Subcutaneous abdominal adipose tissue (tissue), 5 donors: ENCODE measurements around the gene SCUBE1.
A peak's percentile ranks its signal among the peaks of the same experiment; 100 is the strongest.

Experiments
- H3K27ac ChIP-seq: one replicate; pipeline ENCODE4 v1.7.0; 2013; ENCODE audit warnings: low read depth, mild to moderate bottlenecking, inconsistent platforms, low read length, moderate library complexity
- H3K27me3 ChIP-seq, 5 donors: one replicate each; pipeline ENCODE4 v1.7.0; 2013; ENCODE audit warnings: low read length in 5 of 5, inconsistent platforms in 1 of 5; ENCODE audit not compliant: control insufficient read depth in 5 of 5, insufficient read depth in 4 of 5
- H3K36me3 ChIP-seq, 5 donors: one replicate each; pipeline ENCODE4 v1.7.0; 2013; ENCODE audit warnings: low read length in 5 of 5; ENCODE audit not compliant: control insufficient read depth in 5 of 5, insufficient read depth in 5 of 5
- H3K4me1 ChIP-seq, 5 donors: one replicate each; pipeline ENCODE4 v1.7.0; 2013; ENCODE audit warnings: low read length in 5 of 5, mild to moderate bottlenecking in 3 of 5, moderate library complexity in 1 of 5; ENCODE audit not compliant: control insufficient read depth in 5 of 5, insufficient read depth in 5 of 5
- H3K4me3 ChIP-seq, 5 donors: one replicate each; pipeline ENCODE4 v1.7.0; 2013; ENCODE audit warnings: low read length in 5 of 5, low read depth in 1 of 5
- H3K9ac ChIP-seq, 5 donors: one replicate each; pipeline ENCODE4 v1.7.0; 2013; ENCODE audit warnings: low read length in 5 of 5, mild to moderate bottlenecking in 4 of 5, moderate library complexity in 3 of 5
- H3K9me3 ChIP-seq, 5 donors: one replicate each; pipeline ENCODE4 v1.7.0; 2013; ENCODE audit warnings: low read length in 5 of 5; ENCODE audit not compliant: control insufficient read depth in 5 of 5
- donor health status: healthy.
- donor health status: healthy.
- donor health status: healthy.
- donor health status: healthy.
- donor health status: healthy.

SCUBE1 gene

DNA sequence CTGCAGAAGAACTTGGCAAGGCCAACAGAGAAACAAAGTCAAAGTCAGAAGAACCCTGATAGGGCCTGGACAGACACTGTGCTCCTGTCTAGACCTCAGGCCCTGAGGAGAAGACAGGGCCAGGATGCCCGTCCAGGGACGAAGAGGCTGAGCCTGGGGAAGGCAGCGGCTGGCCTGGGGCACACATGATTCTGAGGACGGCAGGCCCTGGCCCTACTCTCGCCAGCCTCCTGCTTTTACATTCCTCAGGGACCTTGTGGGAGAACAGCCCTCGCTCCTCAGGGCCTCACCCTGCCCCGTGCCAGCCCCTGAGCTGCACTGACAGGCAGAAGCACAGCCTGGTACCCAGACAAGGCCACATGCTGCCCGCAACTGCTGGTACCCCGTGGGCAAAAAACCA lies 112.6 kb downstream of the SCUBE1 start:
- H3K27ac ChIP-seq = no peak overlapping the region
- H3K36me3 ChIP-seq = no peaks in the 10 kb centered on the region
- peaks cover 21 to 29% (median 23%) of the 10 kb centered on the region in 5 donors for H3K27me3 ChIP-seq
- peaks cover 0 to 6% (median 0%) of the 10 kb centered on the region in 5 donors for H3K4me1 ChIP-seq
- no peak overlapping the region for H3K4me3 ChIP-seq
- H3K9ac ChIP-seq = no peak overlapping the region
- H3K9me3 ChIP-seq = no peaks in the 10 kb centered on the region

- no peak overlapping the region for H3K27ac ChIP-seq
- H3K27me3 ChIP-seq = peaks cover 14 to 29% (median 23%) of the 10 kb centered on the region in 5 donors
- peaks cover 0 to 6% (median 0%) of the 10 kb centered on the region in 5 donors for H3K4me1 ChIP-seq
- H3K9ac ChIP-seq = no peak overlapping the region
- no peak overlapping the region for H3K4me3 ChIP-seq
- no peaks in the 10 kb centered on the region for H3K36me3 ChIP-seq
- no peaks in the 10 kb centered on the region for H3K9me3 ChIP-seq
These were observed 114.3 kb downstream of the SCUBE1 start for GRCh38 chr22:43228863-43229262.

- H3K27ac ChIP-seq = no peak overlapping the region
- H3K36me3 ChIP-seq = no peaks in the 10 kb centered on the region
- no peaks in the 10 kb centered on the region for H3K9me3 ChIP-seq
- H3K9ac ChIP-seq = no peak overlapping the region
- peaks cover 0 to 6% (median 0%) of the 10 kb centered on the region in 5 donors for H3K4me1 ChIP-seq
- H3K4me3 ChIP-seq = no peak overlapping the region
- peaks cover 14 to 29% (median 23%) of the 10 kb centered on the region in 5 donors for H3K27me3 ChIP-seq
These were observed 114.8 kb downstream of the SCUBE1 start for GRCh38 chr22:43228330-43228729.

- Histone ChIP-seq H3K36me3 (no peaks in the 10 kb centered on the region), H3K9me3 (no peaks in the 10 kb centered on the region), H3K4me1 (peaks cover 0 to 13% (median 6%) of the 10 kb centered on the region in 5 donors), H3K27ac (no peak overlapping the region), H3K9ac (no peak overlapping the region), H3K27me3 (peaks cover 14 to 26% (median 18%) of the 10 kb centered on the region in 5 donors), H3K4me3 (no peak overlapping the region)
These were observed 115.9 kb downstream of the SCUBE1 start for GRCh38 chr22:43227239-43227630.

DNA sequence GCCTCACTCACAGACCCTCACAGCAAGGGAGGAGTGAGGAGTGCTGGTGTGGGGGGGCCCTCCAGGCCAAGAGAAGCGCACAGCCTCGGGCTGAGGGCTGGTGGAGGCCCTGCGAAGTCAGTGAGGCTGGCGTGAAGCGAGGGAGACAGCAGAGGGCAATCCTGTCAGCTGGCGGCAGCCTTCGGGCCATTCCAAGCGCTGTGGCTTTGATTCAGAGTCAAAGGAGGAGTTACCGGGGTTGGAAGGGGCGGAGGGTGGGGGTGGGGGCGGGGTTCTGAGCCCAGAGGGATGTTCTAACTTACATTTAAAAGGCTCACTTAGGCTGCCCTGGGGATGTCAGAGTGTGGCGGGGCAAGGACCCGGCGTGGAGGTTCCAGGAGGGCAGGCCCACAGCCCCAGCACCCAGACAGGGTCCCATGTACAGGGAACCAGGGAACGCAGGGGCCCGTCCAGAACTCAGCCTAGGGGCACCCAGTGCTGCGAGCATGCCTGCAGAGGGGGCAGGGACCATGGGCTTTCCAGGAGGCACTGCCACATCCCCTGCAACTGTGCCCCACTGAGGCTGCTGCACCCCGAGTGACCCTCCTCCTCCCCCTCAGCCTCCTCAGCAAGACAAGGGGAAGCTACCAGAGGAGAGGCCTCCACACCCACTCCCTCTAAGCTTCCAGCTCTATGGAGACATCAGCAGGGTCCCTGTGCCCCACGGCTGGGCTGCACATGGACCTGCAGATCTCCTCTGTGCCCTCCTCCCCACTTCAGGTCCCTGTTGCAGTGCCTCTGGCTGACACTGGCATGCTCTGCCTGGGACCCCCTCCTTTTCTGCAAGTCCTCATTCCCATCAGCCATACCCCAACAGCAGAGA lies 116.6 kb downstream of the SCUBE1 start:
- Histone ChIP-seq H3K9ac (no peak overlapping the region), H3K27ac (no peak overlapping the region), H3K4me1 (peaks cover 0 to 17% (median 9%) of the 10 kb centered on the region in 5 donors), H3K4me3 (no peak overlapping the region), H3K27me3 (peaks cover 10 to 21% (median 15%) of the 10 kb centered on the region in 5 donors), H3K9me3 (no peaks in the 10 kb centered on the region), H3K36me3 (no peaks in the 10 kb centered on the region)

DNA sequence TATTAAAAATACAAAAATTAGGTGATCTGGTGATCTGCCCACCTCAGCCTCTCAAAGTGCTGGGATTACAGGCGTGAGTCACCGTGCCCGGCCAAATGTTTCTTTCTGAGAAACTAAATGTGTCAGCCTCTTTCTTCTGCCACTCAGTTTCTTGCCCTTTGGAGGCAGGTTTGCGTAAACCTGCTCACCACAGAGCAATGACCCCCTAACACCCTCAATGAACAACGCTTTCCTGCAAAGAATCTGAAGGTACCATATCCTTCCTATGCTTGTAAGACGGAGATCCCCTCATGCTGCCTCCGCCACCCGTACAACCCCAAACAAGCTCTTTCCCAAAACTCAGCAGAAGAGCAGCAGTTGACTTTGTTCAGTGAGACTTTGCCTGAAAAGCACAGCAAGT lies 117.6 kb downstream of the SCUBE1 start:
- Histone ChIP-seq H3K36me3 (no peaks in the 10 kb centered on the region), H3K27me3 (peaks cover 6 to 17% (median 9%) of the 10 kb centered on the region in 5 donors), H3K9me3 (no peaks in the 10 kb centered on the region), H3K27ac (no peak overlapping the region), H3K4me1 (peaks cover 0 to 17% (median 9%) of the 10 kb centered on the region in 5 donors), H3K9ac (no peak overlapping the region), H3K4me3 (no peak overlapping the region)

- no peak overlapping the region for H3K4me3 ChIP-seq
- no peaks in the 10 kb centered on the region for H3K9me3 ChIP-seq
- no peak overlapping the region for H3K9ac ChIP-seq
- peaks cover 4 to 11% (median 7%) of the 10 kb centered on the region in 5 donors for H3K27me3 ChIP-seq
- no peak overlapping the region for H3K27ac ChIP-seq
- H3K36me3 ChIP-seq = no peaks in the 10 kb centered on the region
- H3K4me1 ChIP-seq = peaks cover 0 to 17% (median 9%) of the 10 kb centered on the region in 5 donors
These were observed 120.2 kb downstream of the SCUBE1 start for GRCh38 chr22:43222987-43223386.

GRCh38 chr22:43222262-43222661 lies 120.9 kb downstream of the SCUBE1 start:
- peak overlapping the region in 2 of 5 donors; percentile 6 to 22 for H3K4me3 ChIP-seq
- H3K27me3 ChIP-seq = peaks cover 4 to 7% (median 4%) of the 10 kb centered on the region in 5 donors
- no peaks in the 10 kb centered on the region for H3K36me3 ChIP-seq
- peaks cover 0 to 13% (median 9%) of the 10 kb centered on the region in 5 donors for H3K4me1 ChIP-seq
- no peak overlapping the region for H3K9ac ChIP-seq
- H3K9me3 ChIP-seq = no peaks in the 10 kb centered on the region
- no peak overlapping the region for H3K27ac ChIP-seq

- peaks cover 0 to 5% (median 3%) of the 10 kb centered on the region in 5 donors for H3K27me3 ChIP-seq
- H3K36me3 ChIP-seq = no peaks in the 10 kb centered on the region
- H3K4me1 ChIP-seq = peaks cover 0 to 13% (median 9%) of the 10 kb centered on the region in 5 donors
- no peak overlapping the region for H3K9ac ChIP-seq
- no peak overlapping the region for H3K27ac ChIP-seq
- H3K4me3 ChIP-seq = no peak overlapping the region
- H3K9me3 ChIP-seq = no peaks in the 10 kb centered on the region
These were observed 122.4 kb downstream of the SCUBE1 start for GRCh38 chr22:43220625-43221380.

GRCh38 chr22:43218786-43219185 lies 124.4 kb downstream of the SCUBE1 start:
- Histone ChIP-seq H3K9ac (no peak overlapping the region), H3K27me3 (peaks cover 0 to 14% (median 4%) of the 10 kb centered on the region in 5 donors), H3K4me1 (peaks cover 0 to 13% (median 9%) of the 10 kb centered on the region in 5 donors), H3K27ac (no peak overlapping the region), H3K4me3 (no peak overlapping the region), H3K36me3 (no peaks in the 10 kb centered on the region), H3K9me3 (no peaks in the 10 kb centered on the region)
